GM18526 (cell line): ENCODE results near the gene CPLANE1.

Experiments
- POLR2A ChIP-seq: IDR thresholded peaks from 3 replicates; pipeline ENCODE4 v1.6.1; 2011; ENCODE audit not compliant: insufficient read length; ENCODE audit errors: extremely low read depth

Gene CPLANE1

DNA sequence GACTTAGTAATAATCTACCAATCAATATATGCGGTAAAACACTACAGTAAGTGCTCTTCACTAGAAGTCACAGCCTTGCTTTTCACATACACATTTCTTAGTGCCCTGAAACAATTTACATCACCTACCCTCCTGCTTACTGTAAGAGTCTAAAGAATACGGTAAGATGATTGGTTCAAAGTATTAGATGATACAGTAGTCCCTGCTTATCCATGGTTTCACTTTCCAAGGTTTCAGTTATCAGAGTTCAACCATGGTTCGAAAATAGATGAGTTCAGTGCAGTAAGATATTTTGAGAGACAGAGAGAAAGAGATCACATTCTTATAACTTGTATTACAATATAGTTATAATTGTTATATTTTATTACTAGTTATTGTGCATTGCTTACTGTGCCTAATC lies 83.0 kb downstream of the CPLANE1 start:
- no peak for TF ChIP-seq POLR2A

DNA sequence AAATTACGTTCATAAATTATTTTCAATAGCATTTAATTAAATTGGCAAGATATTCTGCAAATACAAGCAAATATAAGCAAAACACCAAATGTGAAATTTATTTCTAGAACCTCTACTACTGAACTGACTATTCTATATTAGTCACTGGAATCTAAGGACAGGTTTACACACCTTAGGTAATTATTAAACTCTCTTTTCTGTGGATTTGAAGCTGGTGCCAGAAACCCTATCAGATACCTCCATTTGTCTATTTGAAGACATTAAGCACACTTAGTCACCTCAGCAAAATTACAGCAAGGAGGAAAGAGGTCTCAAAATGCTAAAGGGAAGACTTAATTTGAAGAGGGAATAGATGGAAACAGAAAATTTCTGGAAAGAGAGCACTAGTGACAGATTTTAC lies 83.4 kb downstream of the CPLANE1 start:
- no peak for TF ChIP-seq POLR2A

DNA sequence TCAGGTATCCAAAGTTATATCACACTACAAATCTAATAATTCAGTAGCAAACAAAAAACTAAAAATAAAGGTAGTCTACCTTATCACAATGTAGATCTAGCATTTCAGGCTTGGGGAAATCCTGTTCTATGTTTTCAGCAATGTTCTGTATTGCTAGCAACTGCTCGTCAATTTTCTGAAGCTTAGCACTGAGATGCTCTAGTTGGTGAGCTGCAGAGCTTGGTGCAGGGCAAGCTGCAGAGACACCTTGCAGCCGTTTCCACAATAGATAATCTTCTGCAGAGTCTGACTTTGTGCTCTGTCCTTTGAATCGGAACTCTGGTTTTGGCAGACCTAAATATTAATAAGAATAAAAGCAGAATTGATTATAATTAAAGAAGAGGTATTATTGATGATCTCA lies 95.5 kb downstream of the CPLANE1 start:
- TF ChIP-seq POLR2A, result no peak

DNA sequence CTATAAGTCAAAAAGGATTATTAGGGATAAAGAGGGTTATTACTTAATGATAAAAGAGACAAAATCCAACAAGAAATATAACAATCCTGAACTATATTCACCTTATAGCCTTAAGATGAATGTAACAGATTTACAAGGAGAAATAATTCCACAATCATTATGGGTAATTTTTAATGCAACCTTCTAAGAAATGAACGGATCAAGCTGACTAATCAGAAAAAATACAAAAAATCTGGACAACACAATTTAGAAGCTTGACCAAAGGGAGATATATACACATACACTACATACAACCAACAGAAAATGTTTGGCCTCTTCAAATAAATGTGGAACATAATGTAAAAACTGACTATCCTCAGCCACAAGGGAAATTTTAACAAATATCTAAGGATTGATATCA lies 102.3 kb downstream of the CPLANE1 start:
- no peak for TF ChIP-seq POLR2A

DNA sequence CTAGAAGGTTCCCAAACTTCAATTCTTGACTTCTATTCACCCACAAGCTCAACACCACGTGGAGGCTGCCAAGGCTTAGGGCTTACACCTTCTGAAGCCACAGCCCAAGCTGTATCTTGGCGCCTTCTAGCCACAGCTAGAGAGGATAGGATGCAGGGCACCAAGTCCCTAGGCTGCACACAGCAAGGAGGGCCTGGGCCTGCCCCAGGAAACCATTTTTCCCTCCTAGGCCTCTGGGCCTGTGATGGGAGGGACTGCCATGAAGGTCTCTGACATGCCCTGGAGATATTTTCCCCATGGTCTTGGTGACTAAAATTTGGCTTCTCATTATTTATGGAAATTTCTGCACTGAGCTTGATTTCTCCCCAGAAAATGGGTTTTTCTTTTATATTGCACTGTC lies 112.5 kb downstream of the CPLANE1 start:
- no peak for TF ChIP-seq POLR2A

DNA sequence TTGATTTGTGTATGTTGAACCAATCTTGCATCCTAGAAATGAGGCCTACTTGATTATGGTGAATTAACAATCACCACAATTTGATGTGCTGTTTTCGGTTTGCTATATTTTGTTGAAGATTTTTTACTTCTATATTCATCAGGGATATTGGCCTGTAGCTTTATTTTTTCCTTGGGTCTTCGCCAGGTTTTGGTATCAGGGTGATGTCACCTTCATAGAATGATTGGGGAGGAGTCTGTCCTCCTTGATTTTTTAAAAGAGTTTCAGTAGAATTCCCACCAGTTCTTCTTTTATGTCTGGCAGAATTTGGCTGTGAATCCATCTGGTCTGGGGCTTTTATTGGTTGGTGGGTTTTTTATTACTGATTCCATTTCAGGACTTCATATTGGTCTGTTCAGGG lies 115.2 kb downstream of the CPLANE1 start:
- TF ChIP-seq POLR2A, result no peak

DNA sequence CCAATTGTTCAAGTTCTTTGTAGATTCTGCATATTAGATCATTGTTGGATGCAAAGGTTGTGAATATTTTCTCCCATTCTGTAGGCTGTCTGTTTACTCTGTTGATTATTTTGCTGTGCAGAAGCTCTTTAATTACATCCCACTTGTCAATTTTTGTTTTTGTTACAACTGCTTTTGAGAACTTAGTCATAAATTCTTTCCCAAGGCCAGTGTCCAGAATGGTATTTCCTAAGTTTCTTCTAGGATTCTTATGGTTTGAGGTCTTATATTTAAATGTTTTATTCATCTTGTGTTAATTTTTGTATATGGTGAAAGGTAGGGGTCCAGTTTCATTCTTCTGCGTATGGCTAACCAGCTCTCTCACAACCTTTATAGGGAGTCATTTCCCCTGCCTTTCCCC lies 116.5 kb downstream of the CPLANE1 start:
- TF ChIP-seq POLR2A, result no peak

DNA sequence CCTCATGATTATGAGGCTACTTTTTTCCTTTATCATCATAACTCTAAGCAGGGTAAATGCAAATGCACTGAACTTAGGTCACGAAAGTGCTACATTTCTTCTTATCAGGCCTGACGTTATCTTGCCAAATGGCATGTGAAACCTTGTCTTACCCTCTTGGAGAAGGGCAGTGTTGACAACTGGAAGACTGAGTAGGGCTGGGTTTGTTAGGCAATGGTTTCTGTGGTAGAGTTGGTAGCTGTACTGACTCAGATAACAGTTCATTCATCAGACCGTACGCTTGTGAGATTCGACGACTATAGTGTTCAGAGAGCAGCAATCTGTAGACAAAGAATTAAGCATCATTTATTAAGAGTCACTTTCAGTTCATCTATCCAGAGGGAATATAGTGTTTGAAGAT lies 127.7 kb downstream of the CPLANE1 start:
- no peak for TF ChIP-seq POLR2A

DNA sequence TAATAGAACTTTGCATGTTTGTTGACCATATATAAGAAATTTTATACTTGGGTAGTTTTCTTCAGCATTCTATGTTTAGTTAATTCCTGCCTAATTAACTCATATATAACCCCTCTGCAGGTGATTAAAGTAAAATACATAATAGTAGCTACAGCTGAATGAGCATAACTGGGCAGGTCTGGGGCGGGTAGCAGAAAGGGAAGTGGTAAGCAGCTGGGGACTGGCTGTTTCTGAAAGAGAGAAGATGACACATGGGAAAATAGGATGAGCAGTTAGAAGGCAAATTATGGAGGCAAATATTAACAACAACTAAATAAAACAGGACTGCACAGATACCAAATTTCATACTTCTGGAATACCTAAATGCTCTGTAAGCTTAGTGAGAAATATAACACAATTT lies 128.1 kb downstream of the CPLANE1 start:
- no peak for TF ChIP-seq POLR2A

DNA sequence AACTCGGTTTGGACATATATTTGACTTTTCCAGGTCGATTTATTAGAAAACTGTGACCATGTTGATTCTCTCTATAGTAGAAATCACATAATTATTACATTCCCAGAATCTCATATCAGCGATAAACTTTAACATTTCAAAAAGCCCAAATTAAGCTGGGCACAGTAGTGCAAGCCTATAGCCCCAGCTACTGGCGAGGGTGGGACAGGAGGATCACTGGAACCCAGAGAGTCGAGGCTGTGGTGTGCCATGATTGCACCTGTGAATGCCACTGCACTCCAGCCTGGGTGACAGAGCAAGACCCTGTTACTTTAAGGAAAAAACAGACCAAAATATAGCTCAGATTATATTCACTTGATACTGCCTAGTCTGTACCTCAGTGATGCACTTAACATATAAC lies 128.9 kb downstream of the CPLANE1 start:
- no peak for TF ChIP-seq POLR2A

DNA sequence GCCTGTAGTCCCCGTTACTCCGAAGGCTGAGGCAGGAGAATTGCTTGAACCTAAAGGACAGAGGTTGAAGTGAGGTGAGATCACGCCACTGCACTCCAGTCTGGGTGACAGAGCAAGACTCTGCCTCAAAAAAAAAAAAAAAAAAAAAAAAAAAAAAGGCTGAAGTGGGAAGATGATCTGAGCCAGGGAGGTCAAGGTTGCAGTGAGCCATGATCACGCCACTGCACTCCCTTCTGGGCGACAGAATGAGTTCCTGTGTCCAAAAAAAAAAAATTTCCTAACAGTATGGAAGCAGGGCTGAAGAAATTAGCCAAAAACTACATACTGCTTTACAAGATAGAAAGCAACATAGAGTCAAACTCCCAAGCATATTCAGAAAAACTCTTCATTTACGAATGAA lies 132.8 kb downstream of the CPLANE1 start:
- TF ChIP-seq POLR2A, result no peak

DNA sequence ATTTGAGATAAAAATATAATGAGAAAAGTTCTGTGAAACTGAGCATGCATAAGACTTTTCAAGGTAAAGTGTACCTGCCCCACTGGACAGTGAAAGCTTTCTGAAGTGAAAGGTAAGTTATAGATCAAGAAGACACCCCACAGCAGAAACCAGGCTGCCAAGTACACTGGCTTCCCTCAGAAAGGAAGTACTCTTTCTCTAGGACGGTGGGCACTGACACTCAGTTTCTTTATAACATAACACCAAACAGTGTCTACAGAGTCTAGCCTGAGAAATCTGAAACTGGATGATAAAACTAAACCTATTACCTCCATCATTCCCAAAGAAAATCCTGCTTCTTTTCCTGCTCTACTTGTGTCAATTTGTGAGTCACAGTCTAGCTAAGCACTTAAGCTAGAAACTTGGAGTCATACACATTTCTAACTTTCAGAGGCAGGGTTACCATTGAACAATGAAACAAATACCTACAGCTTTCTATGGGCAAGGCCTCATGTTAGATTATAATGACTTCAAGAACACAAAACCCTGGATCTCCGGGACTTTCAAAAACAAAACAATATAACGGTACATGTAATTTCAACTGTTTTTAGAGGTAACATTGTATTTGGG lies 136.7 kb downstream of the CPLANE1 start:
- no peak for TF ChIP-seq POLR2A

DNA sequence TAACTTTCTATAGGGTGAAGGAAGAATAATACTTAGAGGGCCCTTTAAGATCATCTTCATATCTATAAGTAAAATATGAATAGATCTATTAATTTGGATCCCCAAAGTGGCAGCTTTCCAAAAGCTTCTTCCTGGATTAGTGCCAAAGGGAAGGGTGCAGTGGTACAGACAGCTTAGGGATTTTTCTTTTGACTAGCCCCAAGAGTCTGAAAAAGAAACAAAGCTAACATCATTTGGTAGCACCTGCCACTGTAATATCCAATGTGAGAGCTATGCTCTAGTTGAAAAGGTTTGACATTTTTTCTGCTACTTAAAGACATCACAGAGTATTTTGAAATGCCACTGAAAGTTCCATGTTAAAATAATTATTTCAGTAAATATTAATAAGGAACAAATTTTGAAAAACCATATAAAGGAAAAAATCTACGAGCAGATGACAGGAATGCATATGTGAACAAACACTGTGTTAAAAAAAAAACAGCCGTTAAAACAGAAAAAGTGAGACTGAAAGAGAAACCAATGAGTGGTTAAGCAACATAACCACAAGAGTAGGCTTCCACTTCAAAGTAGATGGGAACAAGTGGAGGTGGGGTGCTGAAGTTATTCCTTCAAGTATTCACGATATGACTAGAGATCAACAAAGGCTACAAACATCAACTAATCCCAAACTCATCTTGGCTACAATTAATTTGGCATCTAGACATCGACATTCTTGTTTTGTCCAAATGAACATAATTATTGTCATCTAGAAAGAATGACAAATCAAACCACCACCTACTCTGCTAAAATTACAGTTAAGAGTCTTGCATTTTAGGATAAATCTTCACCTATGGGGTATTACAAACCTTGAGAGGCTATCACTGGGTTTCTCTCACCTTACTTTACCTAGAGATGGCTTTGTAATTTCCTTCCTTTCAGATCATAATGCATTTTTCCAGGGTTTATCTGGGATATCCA lies 137.5 kb downstream of the CPLANE1 start:
- TF ChIP-seq POLR2A, result no peak

DNA sequence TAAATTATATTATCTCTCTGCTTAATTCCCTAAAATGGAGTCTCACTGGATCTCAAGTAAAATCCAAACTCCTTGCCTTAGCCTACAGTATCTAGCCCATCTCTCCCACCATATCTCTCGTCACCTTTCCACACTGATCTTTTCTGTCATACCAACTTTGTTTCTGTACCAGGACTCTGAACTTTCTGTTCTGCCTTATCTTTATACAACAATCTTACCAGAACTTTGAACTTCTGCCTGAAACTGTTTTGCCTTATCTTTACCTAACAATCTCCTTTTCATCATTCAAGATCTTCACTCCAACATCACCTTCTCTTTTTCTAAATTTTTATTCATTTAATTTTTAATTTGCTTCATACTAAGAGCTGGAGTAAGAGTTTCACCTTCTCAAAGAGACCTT lies 139.0 kb downstream of the CPLANE1 start:
- TF ChIP-seq POLR2A, result no peak

DNA sequence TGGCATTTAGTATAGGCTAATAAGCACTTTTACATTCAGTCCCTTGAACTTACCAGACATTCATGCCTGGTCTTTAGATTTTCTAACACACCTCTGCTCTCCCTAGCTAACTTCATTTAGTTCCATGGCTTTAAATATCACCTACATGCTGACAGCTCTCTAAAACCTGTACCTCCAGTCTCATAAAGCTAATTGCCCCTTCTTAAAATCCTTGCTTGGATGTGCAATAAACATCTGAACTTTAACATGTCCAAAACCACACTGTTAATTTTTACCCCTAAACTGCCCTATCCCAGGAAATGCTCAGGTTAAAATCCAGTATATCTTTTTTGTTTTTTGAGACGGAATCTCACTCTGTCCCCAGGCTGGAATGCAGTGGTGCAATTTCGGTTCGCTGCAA lies 139.8 kb downstream of the CPLANE1 start:
- TF ChIP-seq POLR2A, result no peak

DNA sequence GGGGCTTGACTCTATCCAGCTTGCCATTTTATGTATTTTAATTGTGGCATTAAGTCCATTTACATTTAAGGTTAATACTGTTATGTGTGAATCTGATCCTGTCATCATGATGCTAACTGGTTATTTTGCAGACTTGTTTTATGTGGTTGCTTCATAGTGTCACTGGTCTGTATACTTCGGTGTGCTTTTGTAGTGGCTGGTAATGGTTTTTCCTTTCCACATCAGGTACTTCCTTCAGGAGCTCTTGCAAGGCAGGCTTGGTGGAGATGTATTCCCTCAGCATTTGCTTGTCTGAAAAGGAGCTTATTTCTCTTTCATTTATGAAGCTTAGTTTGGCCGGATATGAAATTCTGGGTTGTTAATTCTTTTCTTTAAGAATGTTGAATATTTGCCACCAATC lies 145.9 kb downstream of the CPLANE1 start:
- no peak for TF ChIP-seq POLR2A

DNA sequence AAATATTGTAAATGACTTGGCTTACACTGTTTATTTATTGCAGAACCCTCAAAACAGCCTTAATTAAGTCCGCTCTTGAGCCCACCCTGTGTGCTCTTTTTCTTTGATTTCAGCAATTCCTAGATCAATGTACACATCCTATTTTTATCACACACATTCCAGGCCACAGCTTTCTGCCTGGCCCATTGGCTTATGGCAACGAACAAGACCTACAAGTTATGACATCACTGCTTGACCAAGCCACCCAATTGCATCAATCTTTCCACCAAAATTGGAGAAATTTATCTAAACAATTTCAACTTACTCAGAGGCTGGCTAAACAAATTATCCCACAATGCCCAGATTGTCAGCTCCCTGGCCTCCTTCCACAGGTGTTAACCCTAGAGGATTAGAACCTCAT lies 158.4 kb downstream of the CPLANE1 start:
- no peak for TF ChIP-seq POLR2A
